Body of pancreas (tissue), 4 donors: ENCODE data around the gene CTIF. TPM values are rescaled to one million over a fixed set of nuclear protein-coding genes. Genes with fewer than 3 reads are reported as not detected.

ENCODE experiments used
- ATAC-seq: fragments of 150-250 bp; one replicate; pipeline ENCODE4 v1.9.1; 2016
- DNase-seq, 4 donors: peaks; one replicate each; pipeline ENCODE4 v3.0.0-alpha.2; 2019
- H3K27ac ChIP-seq, 4 donors: fragments of 200-600 bp; sonication (generic); 1 replicate in 3 of 4; 2 replicates in 1 of 4; pipeline versions ENCODE4 v1.5.1 to v1.6.1; 2016 to 2019; ENCODE audit warnings: mild to moderate bottlenecking in 1 of 4, mixed read lengths in 1 of 4, moderate library complexity in 1 of 4
- H3K27me3 ChIP-seq, 2 donors: fragments of 200-600 bp; sonication (generic); one replicate each; pipeline ENCODE4 v1.6.0; 2016; ENCODE audit warnings: mild to moderate bottlenecking in 1 of 2
- H3K36me3 ChIP-seq, 2 donors: fragments of 200-600 bp; sonication (generic); replicated peaks in 1 of 2; 2 replicates each; pipeline ENCODE4 v1.5.1; 2016; ENCODE audit warnings: low read depth in 2 of 2; ENCODE audit not compliant: insufficient read depth in 1 of 2
- H3K4me1 ChIP-seq: fragments of 200-600 bp; sonication (generic); one replicate; pipeline ENCODE4 v1.6.0; 2016
- H3K4me3 ChIP-seq, 2 donors: fragments of 200-600 bp; sonication (generic); 1 replicate in 1 of 2; 2 replicates in 1 of 2; pipeline ENCODE4 v1.5.1; 2016 to 2019
- H3K9me3 ChIP-seq, 3 donors: fragments of 200-600 bp; sonication (generic); 1 replicate in 2 of 3; 2 replicates in 1 of 3; pipeline ENCODE4 v1.5.1; 2016
- POLR2A ChIP-seq, 3 donors: fragments of 450-650 bp; IDR thresholded peaks; one replicate each; pipeline ENCODE4 v1.6.1; 2016; ENCODE audit warnings: antibody characterized with exemption in 3 of 3, mild to moderate bottlenecking in 2 of 3
- WGBS, 2 donors: methylation state at CpG; one replicate each; pipeline ENCODE4 v1.1.5; 2017; 5-methylcytosine and 5-hydroxymethylcytosine counted together
- intact Hi-C: fragments of 100-400 bp; cut with DNase I; formaldehyde crosslinking; loops from one replicate; pipeline ENCODE4 v1.15.1; 2023
- total RNA-seq, 2 donors: library from RNA; depleted of rRNA; stranded (reverse); fragments of >200 nt; gene quantifications; one replicate each; pipeline ENCODE4 v1.1.0, GENCODE V29; 2016
- TF ChIP-seq, protein P1 (sequence below), 7 experiments: fragments of 450-650 bp in 4 of 7; fragments of 200-600 bp in 3 of 7; sonication (generic) in 3 of 7; IDR thresholded peaks; one replicate each; pipeline ENCODE4 v1.5.1; 2016 to 2019; ENCODE audit warnings: antibody characterized with exemption in 7 of 7

CTIF gene
- total RNA-seq, 2 donors from 2014 or later: 18.7 to 24.4 TPM

DNA sequence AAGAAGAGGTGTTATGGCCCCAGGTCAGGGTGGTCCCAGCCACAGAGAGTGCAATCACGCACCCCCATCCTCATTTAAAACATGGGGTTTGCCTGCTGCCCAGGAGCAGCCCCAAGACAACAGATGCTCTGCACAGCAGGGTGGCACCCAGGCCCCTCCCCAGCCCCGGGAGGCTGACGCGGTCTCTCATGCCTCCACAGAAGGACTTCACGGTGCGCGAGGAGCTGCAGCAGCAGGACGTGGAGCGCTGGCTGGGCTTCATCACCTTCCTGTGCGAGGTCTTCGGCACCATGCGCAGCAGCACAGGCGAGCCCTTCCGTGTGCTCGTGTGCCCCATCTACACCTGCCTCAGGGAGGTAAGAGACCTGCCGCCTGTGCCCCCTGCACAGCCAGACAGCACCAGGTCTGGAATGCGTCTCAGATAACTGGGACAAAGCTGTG, 278.2 kb downstream of the CTIF start:
- peak in 3 of 4 donors; percentile 1 to 3 (median 1) for DNase-seq
- TF ChIP-seq, protein P1, sequence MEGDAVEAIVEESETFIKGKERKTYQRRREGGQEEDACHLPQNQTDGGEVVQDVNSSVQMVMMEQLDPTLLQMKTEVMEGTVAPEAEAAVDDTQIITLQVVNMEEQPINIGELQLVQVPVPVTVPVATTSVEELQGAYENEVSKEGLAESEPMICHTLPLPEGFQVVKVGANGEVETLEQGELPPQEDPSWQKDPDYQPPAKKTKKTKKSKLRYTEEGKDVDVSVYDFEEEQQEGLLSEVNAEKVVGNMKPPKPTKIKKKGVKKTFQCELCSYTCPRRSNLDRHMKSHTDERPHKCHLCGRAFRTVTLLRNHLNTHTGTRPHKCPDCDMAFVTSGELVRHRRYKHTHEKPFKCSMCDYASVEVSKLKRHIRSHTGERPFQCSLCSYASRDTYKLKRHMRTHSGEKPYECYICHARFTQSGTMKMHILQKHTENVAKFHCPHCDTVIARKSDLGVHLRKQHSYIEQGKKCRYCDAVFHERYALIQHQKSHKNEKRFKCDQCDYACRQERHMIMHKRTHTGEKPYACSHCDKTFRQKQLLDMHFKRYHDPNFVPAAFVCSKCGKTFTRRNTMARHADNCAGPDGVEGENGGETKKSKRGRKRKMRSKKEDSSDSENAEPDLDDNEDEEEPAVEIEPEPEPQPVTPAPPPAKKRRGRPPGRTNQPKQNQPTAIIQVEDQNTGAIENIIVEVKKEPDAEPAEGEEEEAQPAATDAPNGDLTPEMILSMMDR (IDR thresholded peaks at IDR 0.05): no peak
- TF ChIP-seq POLR2A (IDR thresholded peaks at IDR 0.05): no peak
- intact Hi-C loops: no loop called here
- no peaks in the 10 kb centered on the region for H3K27me3 ChIP-seq
- H3K27ac ChIP-seq: no peak overlapping the region
- H3K4me3 ChIP-seq: no peak overlapping the region
- no peak for ATAC-seq
- peaks cover 0 to 2% of the 10 kb centered on the region in 2 donors for H3K36me3 ChIP-seq
- H3K9me3 ChIP-seq: no peaks in the 10 kb centered on the region
- 83 to 90% methylated on average over 5 to 15 of the region's 17 CpGs for whole genome bisulfite sequencing, 2 donors
- no peaks in the 10 kb centered on the region for H3K4me1 ChIP-seq

DNA sequence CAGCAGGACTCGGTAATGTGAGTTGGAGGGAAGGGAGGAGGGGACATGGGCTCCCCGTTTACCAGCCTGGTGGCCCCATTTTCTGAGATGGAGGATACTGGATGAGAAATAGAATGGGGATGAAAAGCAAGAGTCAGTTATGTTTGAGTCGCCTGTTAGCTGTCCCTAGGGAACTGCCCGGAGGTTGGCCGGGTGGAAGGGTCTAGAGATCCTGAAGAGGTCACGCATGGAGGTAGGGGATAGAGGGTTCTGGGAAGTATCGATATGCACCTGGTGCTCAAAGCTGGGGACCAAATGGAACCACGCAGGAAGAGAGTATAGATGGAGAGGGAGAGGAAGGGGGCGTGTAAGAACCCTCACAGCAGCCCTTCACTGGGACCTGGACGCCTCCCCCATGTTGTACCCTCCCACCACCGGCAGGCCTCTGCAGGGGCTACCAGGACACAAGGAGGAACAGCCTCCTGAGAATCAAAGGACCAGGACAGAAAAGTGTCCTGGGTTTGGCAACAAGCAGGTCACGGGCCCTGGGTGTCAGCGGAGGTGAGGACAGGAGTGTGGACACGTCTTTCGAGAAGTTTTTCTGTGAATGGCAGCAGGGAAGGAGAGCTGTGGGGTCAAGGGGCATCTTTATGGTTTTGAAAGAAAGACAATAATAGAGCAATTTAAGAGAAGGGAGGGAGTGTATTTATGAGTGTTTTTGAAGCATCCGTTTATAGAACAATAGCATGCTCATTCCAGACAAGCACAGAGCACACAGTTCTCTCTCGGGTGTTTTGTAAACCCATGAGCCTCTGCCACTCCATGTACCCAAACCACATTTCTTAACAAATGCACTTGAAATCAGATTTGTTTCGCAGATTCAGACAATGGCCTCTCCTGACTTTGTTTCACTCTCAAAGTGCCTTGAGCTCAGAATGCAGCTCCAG, 279.8 kb downstream of the CTIF start:
- 93 to 94% methylated on average over 18 of the region's 18 CpGs for WGBS, 2 donors

DNA sequence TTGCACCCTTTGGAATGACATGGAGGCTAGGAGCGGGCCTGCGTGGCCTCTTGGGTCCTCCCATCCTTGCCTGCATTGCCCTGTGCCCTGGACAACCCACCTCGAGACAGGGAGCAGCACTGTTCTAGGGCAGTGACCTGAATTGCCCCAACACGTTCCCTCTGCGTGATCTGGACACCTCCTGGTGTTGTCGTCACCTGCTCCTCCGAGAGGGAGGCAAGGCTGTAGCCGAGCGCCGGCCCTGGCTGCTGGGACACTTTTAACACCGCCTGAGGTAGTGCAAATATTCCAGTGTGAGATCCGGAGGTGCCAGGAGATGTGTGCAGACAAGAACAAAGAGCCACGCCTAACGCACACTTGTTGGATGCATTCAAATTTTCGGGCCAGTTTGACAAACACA, 280.4 kb downstream of the CTIF start:
- TF ChIP-seq, protein P1 (IDR thresholded peaks at IDR 0.05): no peak
- no peak for TF ChIP-seq POLR2A (IDR thresholded peaks at IDR 0.05)
- peak in 3 of 4 donors; percentile 1 to 4 (median 1) for DNase-seq
- no peak overlapping the region for H3K27ac ChIP-seq
- 90 to 95% methylated on average over 11 to 15 of the region's 15 CpGs for WGBS, 2 donors
- no peak overlapping the region for H3K4me3 ChIP-seq
- intact Hi-C loops: no loop called here
- peaks cover 0 to 2% of the 10 kb centered on the region in 2 donors for H3K36me3 ChIP-seq
- no peaks in the 10 kb centered on the region for H3K27me3 ChIP-seq
- no peaks in the 10 kb centered on the region for H3K4me1 ChIP-seq
- no peaks in the 10 kb centered on the region for H3K9me3 ChIP-seq
- ATAC-seq: no peak

More for the DNA sequence above, 279.8 kb downstream of the CTIF start:
- no peak overlapping the region for H3K4me3 ChIP-seq
- no peak overlapping the region for H3K27ac ChIP-seq
- H3K27me3 ChIP-seq: no peaks in the 10 kb centered on the region
- no peak for ATAC-seq
- peaks cover 0 to 2% of the 10 kb centered on the region in 2 donors for H3K36me3 ChIP-seq
- no peak for TF ChIP-seq POLR2A (IDR thresholded peaks at IDR 0.05)
- TF ChIP-seq, protein P1 (IDR thresholded peaks at IDR 0.05): no peak
- no peaks in the 10 kb centered on the region for H3K9me3 ChIP-seq
- intact Hi-C loops: no loop called here
- no peaks in the 10 kb centered on the region for H3K4me1 ChIP-seq
- peak in 3 of 4 donors; percentile 1 to 4 (median 3) for DNase-seq

DNA sequence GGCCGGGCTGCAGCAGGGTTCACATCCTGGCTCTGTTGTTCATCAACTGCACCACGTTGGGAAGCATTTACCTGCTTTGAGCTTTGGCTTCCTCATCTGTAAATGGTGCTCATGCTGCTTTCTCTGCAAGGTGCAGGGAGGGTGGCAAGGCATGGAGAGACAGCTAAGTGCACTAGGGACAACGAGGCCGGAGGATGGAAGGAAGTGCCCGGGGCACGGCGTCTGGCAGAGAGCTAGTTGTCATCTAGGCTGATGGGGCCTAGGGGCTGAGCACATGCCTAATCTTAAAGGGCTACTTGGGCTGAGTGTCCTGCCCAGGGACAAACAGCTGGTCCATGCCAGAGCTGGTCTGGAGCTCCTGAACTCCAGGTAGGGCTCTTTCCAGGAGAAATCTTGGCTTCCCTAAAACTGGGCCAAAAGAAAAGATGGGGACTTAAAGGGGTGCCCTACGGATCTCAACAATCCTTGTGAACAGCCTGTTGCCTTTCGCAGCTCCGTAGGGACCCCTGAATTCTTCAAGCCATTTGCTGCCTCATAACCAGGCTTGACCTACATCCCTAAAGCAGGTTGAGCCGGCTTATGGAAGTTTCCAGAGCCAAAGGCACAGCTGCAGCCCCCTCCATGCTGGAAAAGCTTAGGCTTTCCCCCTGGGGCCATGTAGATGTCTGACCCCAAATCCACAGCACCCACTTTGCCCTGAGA, 281.1 kb downstream of the CTIF start:
- TF ChIP-seq, protein P1 (IDR thresholded peaks at IDR 0.05): no peak
- TF ChIP-seq POLR2A (IDR thresholded peaks at IDR 0.05): no peak
- WGBS, 2 donors: 91 to 96% methylated on average over 10 to 11 of the region's 11 CpGs
- DNase-seq (peak in 2 of 4 donors; percentile 1 to 5), ATAC-seq (no peak)
- H3K36me3 ChIP-seq: peaks cover 0 to 2% of the 10 kb centered on the region in 2 donors
- H3K4me3 ChIP-seq: no peak overlapping the region
- H3K4me1 ChIP-seq: no peaks in the 10 kb centered on the region
- H3K27me3 ChIP-seq: no peaks in the 10 kb centered on the region
- H3K27ac ChIP-seq: no peak overlapping the region
- intact Hi-C loops: no loop called here
- no peaks in the 10 kb centered on the region for H3K9me3 ChIP-seq
